IMR-90 (cell line): ENCODE data around the gene PLCL1. TPM values are rescaled to one million over a fixed set of nuclear protein-coding genes. Genes with fewer than 3 reads are reported as not detected.
A peak's percentile ranks its signal among the peaks of the same experiment; 100 is the strongest.

Experiments
- ATAC-seq: fragments of 200-7000 bp; cut with Tn5 transposase; 2 replicates; pipeline ENCODE4 v1.9.1; 2020; ENCODE audit warnings: low read depth, mild to moderate bottlenecking, moderate library complexity
- BruUV-seq: library from RNA; stranded (reverse); fragments of 400-500 nt; replicated peaks from 2 replicates; lab custom pipeline; 2021; lab: Mats Ljungman, UMichigan
- CTCF ChIA-PET: fragments of 300-600 bp; formaldehyde crosslinking; extraction: SDS; loops from one replicate; lab custom pipeline; 2021; ENCODE audit warnings: antibody characterized with exemption; lab: Yijun Ruan, JAX
- POLR2A ChIA-PET: fragments of 300-600 bp; sonication (Branson Sonifier 250); formaldehyde crosslinking; loops from one replicate; lab custom pipeline; 2022; ENCODE audit warnings: antibody characterized with exemption; ENCODE audit not compliant: unreplicated experiment; lab: Charles Lee
- DNase-seq: peaks from one replicate; pipeline ENCODE4 v3.0.0; 2013
- H2AFZ ChIP-seq: replicated peaks from 2 replicates; pipeline ENCODE3; 2013; ENCODE audit warnings: low read length, mild to moderate bottlenecking; ENCODE audit not compliant: poor library complexity
- H2AK5ac ChIP-seq: 2 replicates; pipeline ENCODE4 v1.6.1; 2013; ENCODE audit warnings: low read depth, low read length, inconsistent platforms
- H2AK9ac ChIP-seq: replicated peaks from 2 replicates; pipeline ENCODE3; 2013; ENCODE audit warnings: mild to moderate bottlenecking, low read depth, low read length, moderate library complexity; ENCODE audit not compliant: poor library complexity
- H2BK120ac ChIP-seq: 2 replicates; pipeline ENCODE4 v1.6.1; 2013; ENCODE audit warnings: low read depth, low read length, inconsistent platforms
- H2BK15ac ChIP-seq: 3 replicates; pipeline ENCODE4 v1.6.1; 2013; ENCODE audit warnings: low read depth, low read length, inconsistent platforms
- H2BK20ac ChIP-seq: 2 replicates; pipeline ENCODE4 v1.6.1; 2013; ENCODE audit warnings: low read depth, mild to moderate bottlenecking, inconsistent platforms, low read length, moderate library complexity
- H2BK5ac ChIP-seq: 2 replicates; pipeline ENCODE4 v1.6.1; 2013; ENCODE audit warnings: mild to moderate bottlenecking, low read depth, low read length, inconsistent platforms; ENCODE audit not compliant: poor library complexity, severe bottlenecking
- H3K14ac ChIP-seq: replicated peaks from 2 replicates; pipeline ENCODE4 v1.6.1; 2013; ENCODE audit warnings: low read depth, low read length, inconsistent platforms
- H3K18ac ChIP-seq: 2 replicates; pipeline ENCODE4 v1.6.1; 2013; ENCODE audit warnings: low read depth, low read length, control low read depth
- H3K23ac ChIP-seq: 2 replicates; pipeline ENCODE4 v1.6.1; 2013; ENCODE audit warnings: low read depth, low read length, inconsistent platforms
- H3K27ac ChIP-seq: 2 replicates; pipeline ENCODE4 v1.5.1; 2013; ENCODE audit warnings: mild to moderate bottlenecking, control low read depth, low read length; ENCODE audit not compliant: insufficient read depth
- H3K27me3 ChIP-seq: 2 replicates; pipeline ENCODE4 v1.6.1; 2013; ENCODE audit warnings: low read length; ENCODE audit not compliant: control insufficient read depth, insufficient read depth
- H3K36me3 ChIP-seq: 2 replicates; pipeline ENCODE4 v1.6.1; 2013; ENCODE audit warnings: low read length, mixed read lengths; ENCODE audit not compliant: control insufficient read depth, insufficient read depth
- H3K4ac ChIP-seq: 2 replicates; pipeline ENCODE4 v1.6.1; 2013; ENCODE audit warnings: low read depth, low read length, inconsistent platforms
- H3K4me1 ChIP-seq: 2 replicates; pipeline ENCODE4 v1.6.1; 2013; ENCODE audit warnings: low read length, mixed read lengths; ENCODE audit not compliant: control insufficient read depth, insufficient read depth
- H3K4me2 ChIP-seq: 2 replicates; pipeline ENCODE4 v1.6.1; 2013; ENCODE audit warnings: low read depth, mild to moderate bottlenecking, control low read depth, low read length, moderate library complexity
- H3K4me3 ChIP-seq: 2 replicates; pipeline ENCODE4 v1.5.1; 2013; ENCODE audit warnings: low read depth, mild to moderate bottlenecking, control low read depth, low read length, moderate library complexity; ENCODE audit not compliant: insufficient read depth
- H3K56ac ChIP-seq: 2 replicates; pipeline ENCODE4 v1.6.1; 2013; ENCODE audit warnings: low read length, inconsistent platforms; ENCODE audit not compliant: insufficient read depth; ENCODE audit errors: extremely low read depth
- H3K79me1 ChIP-seq, 2 experiments: 2 replicates each; pipeline ENCODE4 v1.6.1; 2013; ENCODE audit warnings: low read length in 2 of 2, inconsistent platforms in 1 of 2, low read depth in 1 of 2
- H3K9ac ChIP-seq: 2 replicates; pipeline ENCODE4 v1.6.1; 2013; ENCODE audit warnings: low read depth, low read length, control low read depth
- H3K9me1 ChIP-seq: 2 replicates; pipeline ENCODE4 v1.6.1; 2013; ENCODE audit warnings: low read length, inconsistent platforms; ENCODE audit not compliant: insufficient read depth
- H3K9me3 ChIP-seq: 2 replicates; pipeline ENCODE4 v1.6.1; 2013; ENCODE audit warnings: low read length; ENCODE audit not compliant: control insufficient read depth, insufficient read depth
- H4K20me1 ChIP-seq: 2 replicates; pipeline ENCODE4 v1.6.1; 2013; ENCODE audit warnings: low read length, inconsistent platforms; ENCODE audit not compliant: insufficient read depth
- H4K5ac ChIP-seq: 2 replicates; pipeline ENCODE4 v1.6.1; 2013; ENCODE audit warnings: mild to moderate bottlenecking, low read depth, low read length, control low read depth
- H4K8ac ChIP-seq, 2 experiments: 2 replicates each; pipeline ENCODE4 v1.6.1; 2013; ENCODE audit warnings: low read depth in 2 of 2, low read length in 2 of 2, control low read depth in 1 of 2, inconsistent platforms in 1 of 2
- H4K91ac ChIP-seq: 2 replicates; pipeline ENCODE4 v1.6.1; 2013; ENCODE audit warnings: low read depth, low read length, inconsistent platforms; ENCODE audit not compliant: insufficient read depth
- BHLHE40 ChIP-seq: fragments of 150-350 bp; IDR thresholded peaks from 2 replicates; pipeline ENCODE4 v1.6.1; 2016; ENCODE audit warnings: mild to moderate bottlenecking, low read depth, low read length
- WGBS, 2 experiments: methylation state at CpG; one replicate each; pipeline versions ENCODE4 v1.1.5 to v1.1.7; 2013; ENCODE audit warnings: missing lambda C conversion rate in 2 of 2; ENCODE audit not compliant: insufficient read length in 1 of 2; ENCODE audit errors: extremely low coverage in 2 of 2; 5-methylcytosine and 5-hydroxymethylcytosine counted together
- dilution Hi-C: fragments of 300-500 bp; cut with HindIII; formaldehyde crosslinking; loops from one replicate; pipeline ENCODE4 v1.14.3; 2018; ENCODE audit warnings: low sequenced_read_pairs; ENCODE audit not compliant: unreplicated experiment
- in situ Hi-C: fragments of 300-500 bp; cut with MboI; formaldehyde crosslinking; loops from 3 replicates; pipeline ENCODE4 v1.14.3; 2019; ENCODE audit warnings: low sequenced_read_pairs, inconsistent platforms, mixed read lengths
- intact Hi-C: fragments of 100-400 bp; cut with micrococcal nuclease; formaldehyde crosslinking; loops from 2 replicates; pipeline ENCODE4 v1.10.0; 2022
- polyA plus RNA-seq, 3 experiments: library from polyadenylated mRNA; depleted of rRNA; stranded (reverse); fragments of >200 nt; gene quantifications; 2 replicates each; pipeline ENCODE4 v1.2.3, GENCODE V29; 2012; ENCODE audit warnings: low replicate concordance in 1 of 3
- total RNA-seq: library from RNA; depleted of rRNA; stranded (reverse); fragments of >200 nt; gene quantifications from 2 replicates; pipeline ENCODE4 v1.2.3, GENCODE V29; 2012

The PLCL1 gene
- total and polyA plus RNA-seq, 2 of the 4 experiments (the other 2 are of a cell fraction) = 0.14 to 0.18 TPM

DNA sequence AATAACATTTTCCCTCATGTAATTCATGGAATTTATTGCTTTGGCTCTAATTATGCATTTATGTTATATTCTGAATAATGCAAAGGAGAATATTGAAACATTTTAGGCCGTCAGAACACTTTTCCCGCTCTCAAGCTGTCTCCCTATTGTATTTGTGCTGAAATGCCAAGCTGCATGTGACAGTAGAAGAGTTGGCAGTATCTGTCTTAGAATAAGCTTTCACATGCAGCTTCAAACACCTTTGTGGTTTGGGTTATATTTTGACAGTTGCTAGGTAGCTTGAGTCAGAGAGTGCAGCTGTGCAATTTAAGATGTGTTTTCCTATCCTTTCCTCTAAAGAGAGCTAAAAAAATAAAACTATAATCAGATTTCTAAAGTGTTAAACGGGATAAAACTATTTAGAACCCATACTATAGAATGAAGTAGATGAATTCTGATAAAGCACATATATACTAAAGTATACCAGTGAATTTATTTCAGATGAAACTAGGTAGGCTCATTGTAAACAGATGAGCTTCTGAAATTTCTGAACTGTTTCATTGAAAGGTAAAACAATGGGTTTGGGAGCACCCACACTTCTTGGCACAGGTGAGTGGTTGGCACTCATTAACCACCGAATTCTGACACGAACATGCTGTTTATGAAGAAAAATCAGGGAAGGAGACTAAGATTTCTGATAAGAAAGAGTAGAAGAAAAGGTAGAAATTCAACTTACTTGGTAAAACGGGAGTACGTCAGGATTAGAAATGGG is 43.4 kb downstream of the PLCL1 start:
- no TSS peak for BruUV-seq
- H3K36me3 ChIP-seq = no peaks in the 10 kb centered on the region
- H3K4me1 ChIP-seq = no peaks in the 10 kb centered on the region
- no peak overlapping the region for H2BK15ac ChIP-seq
- H3K4me3 ChIP-seq = no peak overlapping the region
- H2AFZ ChIP-seq = no peak overlapping the region
- ATAC-seq = no peak
- no peak overlapping the region for H4K91ac ChIP-seq
- intact Hi-C loops (no loop called here), dilution Hi-C loops (no loop called here), in situ Hi-C loops (no loop called here)
- H4K8ac ChIP-seq = no peak overlapping the region
- H3K79me1 ChIP-seq = no peaks in the 10 kb centered on the region
- H3K27me3 ChIP-seq = no peaks in the 10 kb centered on the region
- no peak overlapping the region for H2BK120ac ChIP-seq
- no peak overlapping the region for H2BK5ac ChIP-seq
- no peak overlapping the region for H3K27ac ChIP-seq
- H3K4me2 ChIP-seq = no peak overlapping the region
- CTCF ChIA-PET = no interaction called here
- no peak overlapping the region for H3K18ac ChIP-seq
- no peak overlapping the region for H3K9ac ChIP-seq
- POLR2A ChIA-PET = no interaction called here
- H3K9me3 ChIP-seq = no peaks in the 10 kb centered on the region
- H2AK5ac ChIP-seq = no peak overlapping the region
- no peaks in the 10 kb centered on the region for H4K20me1 ChIP-seq
- H4K5ac ChIP-seq = no peak overlapping the region
- H3K23ac ChIP-seq = no peak overlapping the region
- DNase-seq = peak; percentile 8
- H2BK20ac ChIP-seq = no peak overlapping the region; the same call in 1 of the 2 replicates
- H3K9me1 ChIP-seq = no peaks in the 10 kb centered on the region
- no peak for TF ChIP-seq BHLHE40
- no peak overlapping the region for H3K14ac ChIP-seq
- no peak overlapping the region for H3K56ac ChIP-seq
- no peak overlapping the region for H3K4ac ChIP-seq
- 56% methylated on average over 3 of the region's 7 CpGs; no CpG with 5 or more reads in 1 of the 2 experiments for WGBS, 2 experiments
- H2AK9ac ChIP-seq = no peak overlapping the region
